Stimulated activated naive CD8-positive, alpha-beta T cell treated with anti-CD3 and anti-CD28 coated beads, Interleukin-15, Interleukin-2, amounts not matched to agents 100 U/mL and 50 U/mL, for 24 hours (primary cell): ENCODE results near the gene CDK11A.
"Not testable (repeated sequence)": the region's sequence is repeated elsewhere in the genome, so short reads cannot be mapped to it uniquely, and the experiment has no call there.

Experiments
- ATAC-seq: fragments of 150-1000 bp; cut with Tn5 transposase; one replicate; pipeline ENCODE4 v1.10.0; 2021
- DNase-seq: peaks from one replicate; pipeline ENCODE4 v3.0.0; 2021

Gene CDK11A

DNA sequence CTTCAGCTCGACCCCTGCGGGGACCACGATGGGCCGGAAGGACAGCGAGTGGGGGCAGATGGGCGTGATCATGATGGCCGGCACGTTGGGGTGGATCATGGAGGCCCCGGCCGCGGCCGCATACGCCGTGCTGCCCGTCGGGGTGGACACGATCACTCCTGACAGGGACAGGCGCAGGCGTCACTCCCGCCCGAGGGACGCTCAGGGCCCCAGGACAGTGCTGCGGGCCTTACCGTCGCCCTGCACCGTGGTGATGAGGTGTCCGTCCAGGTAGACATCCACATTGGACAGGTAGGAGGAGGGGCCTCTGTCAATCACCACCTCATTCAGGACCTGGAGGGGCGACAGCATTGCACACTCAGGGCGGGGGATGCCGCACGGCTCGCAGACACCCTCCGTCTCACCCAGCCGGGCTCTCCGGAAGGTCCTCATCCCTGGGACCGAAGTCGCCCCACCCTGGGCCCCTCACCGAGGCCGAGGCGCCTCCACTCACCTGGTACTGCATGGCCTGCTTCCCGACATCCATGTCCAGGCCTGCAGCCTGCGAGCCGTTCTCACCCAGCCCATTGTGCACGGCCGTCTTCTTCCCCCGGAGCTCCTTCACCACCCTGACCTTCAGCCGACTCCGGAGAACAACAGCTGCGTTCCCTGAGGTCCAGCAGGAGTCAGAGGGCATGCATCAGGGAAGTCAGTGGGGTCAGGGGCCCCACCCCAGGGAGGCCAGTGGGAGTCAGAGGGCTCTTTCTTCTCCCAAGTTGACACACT is 30.1 kb upstream of the CDK11A start:
- DNase-seq (no peak), ATAC-seq (no peak)

DNA sequence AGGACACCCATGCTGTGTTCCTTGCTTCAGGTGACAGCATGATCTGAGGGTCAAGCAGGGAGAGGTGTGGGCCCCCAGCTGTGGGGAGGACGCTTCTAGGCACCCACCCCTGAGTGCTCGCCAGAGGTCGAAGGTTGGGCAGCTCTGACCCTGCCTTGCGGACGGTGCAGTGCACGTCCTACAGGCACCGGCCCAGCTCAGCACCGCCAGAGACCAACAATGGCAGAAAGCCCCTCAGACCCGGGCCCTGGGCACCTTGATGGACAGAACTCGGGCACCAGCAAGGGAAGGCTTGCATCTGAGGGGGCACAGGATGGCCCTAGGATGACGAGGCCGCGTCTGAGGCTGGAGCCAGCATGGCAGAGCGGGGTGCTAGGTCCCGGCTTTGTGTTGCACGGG is 29.4 kb upstream of the CDK11A start:
- DNase-seq (no peak), ATAC-seq (no peak)

- DNase-seq: no peak
- no peak for ATAC-seq
Observed at GRCh38 chr1:1752636-1753606, 28.8 kb upstream of the CDK11A start.

GRCh38 chr1:1752190-1752589 is 28.0 kb upstream of the CDK11A start:
- no peak for ATAC-seq
- DNase-seq: no peak

- not testable (repeated sequence) for ATAC-seq, DNase-seq
Observed at GRCh38 chr1:1749941-1750340, 25.8 kb upstream of the CDK11A start.

DNA sequence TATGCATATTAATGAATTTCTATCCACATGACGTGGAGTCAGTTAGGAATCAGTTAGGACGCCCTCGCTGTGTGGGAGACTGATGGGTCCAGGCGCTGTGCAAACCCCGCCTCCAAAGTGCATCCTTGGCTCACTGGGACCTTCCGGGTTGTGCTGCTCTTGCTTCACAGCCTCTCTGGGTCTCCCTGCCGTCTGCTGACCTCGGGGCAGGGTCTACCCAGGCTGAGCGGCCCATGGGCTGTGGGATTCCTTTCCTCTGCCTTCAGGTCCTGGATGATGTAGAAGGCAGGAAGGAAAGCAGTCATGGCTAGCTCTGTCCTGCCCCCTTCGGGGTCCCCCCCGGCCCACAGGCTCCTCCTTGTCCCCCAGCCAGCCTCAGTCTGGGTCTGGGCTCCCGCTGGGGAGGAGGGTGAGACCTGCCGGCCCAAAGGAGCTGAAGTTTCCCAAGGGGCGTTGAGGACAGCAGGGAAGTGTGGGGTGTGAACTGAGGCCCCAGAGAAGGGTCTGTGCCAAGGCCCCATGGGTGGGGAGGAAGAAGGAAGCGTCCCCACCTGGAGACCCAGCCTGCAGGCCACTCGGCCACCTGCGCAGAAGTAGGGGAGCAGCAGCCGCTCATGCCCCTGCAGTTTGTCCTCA is 24.6 kb upstream of the CDK11A start:
- ATAC-seq (no peak), DNase-seq (no peak)

- not testable (repeated sequence) for DNase-seq
- ATAC-seq: peak; percentile 87
Observed at GRCh38 chr1:1746566-1746909, 22.4 kb upstream of the CDK11A start.

- ATAC-seq (peak; percentile 83), DNase-seq (peak; percentile 96)
Observed at GRCh38 chr1:1745651-1746565, 21.8 kb upstream of the CDK11A start.

GRCh38 chr1:1742529-1742928 is 18.4 kb upstream of the CDK11A start:
- not testable (repeated sequence) for ATAC-seq, DNase-seq

DNA sequence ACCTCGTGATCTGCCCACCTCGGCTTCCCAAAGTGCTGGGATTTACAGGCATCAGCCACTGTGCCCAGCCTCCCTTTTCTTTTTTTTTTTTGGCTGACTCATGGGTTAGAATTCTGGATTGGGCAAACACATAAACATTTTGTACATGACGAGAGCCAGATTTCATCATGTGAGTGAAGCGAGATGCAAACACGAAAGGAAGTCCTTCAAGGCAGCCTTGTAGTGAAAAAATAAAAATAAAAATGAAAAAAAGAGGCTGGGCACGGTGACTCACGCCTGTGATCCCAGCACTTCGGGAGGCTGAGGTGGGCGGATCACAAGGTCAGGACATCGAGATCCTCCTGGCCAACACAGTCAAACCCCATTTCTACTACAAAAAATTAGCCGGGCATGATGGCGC is 16.9 kb upstream of the CDK11A start:
- DNase-seq: not testable (repeated sequence)

GRCh38 chr1:1738799-1739337 is 14.7 kb upstream of the CDK11A start:
- ATAC-seq: peak; percentile 40
- DNase-seq: not testable (repeated sequence)

More for the DNA sequence above, 16.9 kb upstream of the CDK11A start:
- not testable (repeated sequence) for ATAC-seq

DNA sequence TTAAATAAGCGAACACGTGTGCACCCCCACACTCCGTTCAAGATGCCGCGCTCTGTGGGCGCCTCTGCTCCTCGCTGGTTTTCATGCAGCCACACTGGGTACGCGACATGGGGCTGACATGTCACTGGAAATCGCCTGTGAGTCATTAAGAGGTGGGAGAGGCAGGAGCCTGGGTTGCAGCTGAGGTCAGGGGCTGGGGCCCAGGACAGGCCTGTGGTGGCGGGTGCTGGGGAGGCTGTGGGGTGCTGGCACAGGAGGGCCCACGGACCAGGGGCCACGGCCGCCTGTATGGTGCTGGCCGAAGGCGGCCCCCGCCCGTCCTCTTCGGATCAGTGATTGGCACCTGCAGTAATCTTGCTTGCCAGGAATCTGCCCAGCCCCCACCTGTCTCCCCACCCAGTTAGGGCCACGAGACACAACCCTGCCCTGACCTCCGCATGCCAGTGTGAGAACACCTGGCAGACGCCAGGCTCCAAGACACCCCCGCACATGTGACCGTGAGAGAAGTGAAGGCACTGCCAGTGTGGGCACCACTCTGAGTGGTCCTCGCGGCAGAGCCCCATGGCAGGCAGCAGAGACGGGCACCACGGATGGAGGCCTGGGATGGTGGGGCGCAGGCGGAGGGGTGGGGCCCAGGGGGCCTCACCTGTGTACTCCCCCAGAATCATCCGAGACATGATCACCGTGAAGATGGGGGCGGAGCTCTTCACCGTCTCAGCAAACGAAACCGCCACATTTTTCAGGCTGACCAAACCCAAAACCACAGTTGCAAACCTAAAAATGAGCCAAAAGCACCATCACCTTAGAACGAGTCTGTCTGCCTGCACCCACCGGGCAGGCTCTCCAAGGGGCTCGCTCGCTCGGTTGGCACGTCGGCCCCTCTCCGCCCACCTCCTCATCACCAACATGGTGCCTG is 13.8 kb upstream of the CDK11A start:
- DNase-seq: not testable (repeated sequence)
- ATAC-seq: peak; percentile 70

GRCh38 chr1:1732381-1732780 is 8.2 kb upstream of the CDK11A start:
- no peak for DNase-seq
- ATAC-seq: no peak

DNA sequence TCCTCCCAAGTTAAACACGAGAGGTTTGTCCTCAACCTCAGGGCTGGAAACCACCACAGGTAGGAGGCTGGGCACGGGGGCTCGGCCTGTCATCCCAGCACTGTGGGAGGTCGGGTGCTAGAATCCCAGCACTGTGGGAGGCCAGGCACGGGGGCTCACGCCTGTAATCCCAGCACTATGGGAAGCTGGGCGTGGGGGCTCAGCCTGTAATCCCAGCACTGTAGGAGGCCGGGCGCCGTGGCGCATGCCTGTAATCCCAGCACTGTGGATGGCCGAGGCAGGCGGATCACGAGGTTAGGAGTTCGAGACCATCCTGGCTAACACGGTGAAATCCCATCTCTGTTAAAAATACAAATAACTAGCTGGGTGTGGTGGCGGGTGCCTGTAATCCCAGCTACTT is 6.7 kb upstream of the CDK11A start:
- ATAC-seq (no peak), DNase-seq (no peak)

GRCh38 chr1:1730230-1730629 is 6.1 kb upstream of the CDK11A start:
- DNase-seq, ATAC-seq: not testable (repeated sequence)

DNA sequence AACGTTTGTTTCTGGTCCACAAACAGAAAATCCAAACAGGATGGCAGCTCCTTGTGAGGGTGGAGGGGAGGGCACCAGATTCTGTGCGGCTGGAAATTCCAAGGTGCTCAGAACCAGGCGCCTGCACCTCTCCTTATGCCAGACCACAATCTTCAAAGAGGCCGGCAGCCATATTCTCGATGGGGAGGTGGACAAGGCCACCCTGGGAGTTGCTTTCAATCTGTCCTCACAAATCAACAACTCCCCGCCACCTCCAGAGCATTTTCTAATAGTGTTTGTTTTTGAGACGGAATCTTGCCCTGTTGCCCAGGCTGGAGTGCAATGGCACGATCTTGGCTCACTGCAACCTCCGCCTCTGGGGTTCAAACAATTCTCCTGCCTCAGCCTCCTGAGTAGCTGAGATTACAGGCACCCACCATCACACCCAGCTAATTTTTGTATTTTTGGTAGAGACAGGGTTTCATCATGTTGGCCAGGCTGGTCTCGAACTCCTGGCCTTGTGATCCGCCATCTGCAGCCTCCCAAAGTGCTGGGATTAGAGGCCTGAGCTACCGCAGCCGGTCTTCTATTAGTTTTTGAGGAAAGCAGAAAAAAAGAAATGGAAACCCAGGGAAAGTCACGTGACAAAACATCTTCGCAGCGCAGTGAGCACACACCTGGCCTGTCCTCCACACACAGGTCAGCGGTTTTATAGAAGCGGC is 5.1 kb upstream of the CDK11A start:
- DNase-seq, ATAC-seq: not testable (repeated sequence)

- not testable (repeated sequence) for ATAC-seq
Observed at GRCh38 chr1:1728308-1729005, 4.3 kb upstream of the CDK11A start.

DNA sequence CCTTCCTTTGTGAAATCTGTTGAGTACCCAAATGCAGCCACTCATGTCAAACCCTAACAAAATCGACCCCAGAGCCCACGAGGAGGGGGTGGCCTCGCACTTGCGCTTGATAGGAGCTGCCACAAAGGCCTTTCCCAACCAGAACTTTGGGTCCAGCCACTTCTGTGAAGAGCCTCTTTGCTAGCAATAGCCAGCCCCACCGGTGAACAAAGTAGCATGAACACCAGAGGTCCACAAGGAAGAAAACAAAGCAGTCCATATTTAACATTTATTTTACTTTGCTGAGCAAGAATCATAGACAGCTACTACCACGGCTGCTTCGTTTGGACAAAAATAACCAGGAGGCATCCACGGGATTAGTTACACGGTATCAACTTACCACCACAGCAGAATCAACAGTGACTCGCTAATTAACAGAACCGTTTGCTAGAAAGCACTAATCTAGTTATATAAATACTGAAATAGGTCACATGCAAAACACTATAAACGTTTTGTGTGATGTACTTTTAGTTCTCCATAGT is 3.0 kb upstream of the CDK11A start:
- DNase-seq, ATAC-seq: not testable (repeated sequence)

More at GRCh38 chr1:1728308-1729005, 4.3 kb upstream of the CDK11A start:
- not testable (repeated sequence) for DNase-seq
